ENCODE measurements around the gene FGF18.

The FGF18 gene

GRCh38 chr5:171469326-171469725 lies 49.9 kb downstream of the FGF18 start:
- Histone ChIP-seq H3K27ac (ENCODE audit: low read depth, low read length) (no peak overlapping the region), H3K9me3 (ENCODE audit: insufficient read depth, low read length) (no peaks in the 10 kb centered on the region), H3K4me3 (ENCODE audit: insufficient read depth, low read length, poor library complexity, severe bottlenecking) (no peak overlapping the region), H3K36me3 (ENCODE audit: low read length) (no peaks in the 10 kb centered on the region), H3K9ac (ENCODE audit: low read length) (no peak overlapping the region), H3K4me2 (ENCODE audit: low read depth, low read length, poor library complexity, severe bottlenecking) (no peak overlapping the region), H3K27me3 (ENCODE audit: low read length) (no peaks in the 10 kb centered on the region), H3K79me2 (ENCODE audit: insufficient read depth, low read length) (no peaks in the 10 kb centered on the region), H2AFZ (ENCODE audit: low read depth, low read length, severe bottlenecking) (no peak overlapping the region), H3K9me2 (replicated peaks; ENCODE audit: insufficient read depth, low read length) (no peaks in the 10 kb centered on the region), H3F3A (ENCODE audit: insufficient read depth) (no peaks in the 10 kb centered on the region), H4K20me1 (ENCODE audit: low read depth, low read length) (no peaks in the 10 kb centered on the region)
- TF ChIP-seq, protein P1, sequence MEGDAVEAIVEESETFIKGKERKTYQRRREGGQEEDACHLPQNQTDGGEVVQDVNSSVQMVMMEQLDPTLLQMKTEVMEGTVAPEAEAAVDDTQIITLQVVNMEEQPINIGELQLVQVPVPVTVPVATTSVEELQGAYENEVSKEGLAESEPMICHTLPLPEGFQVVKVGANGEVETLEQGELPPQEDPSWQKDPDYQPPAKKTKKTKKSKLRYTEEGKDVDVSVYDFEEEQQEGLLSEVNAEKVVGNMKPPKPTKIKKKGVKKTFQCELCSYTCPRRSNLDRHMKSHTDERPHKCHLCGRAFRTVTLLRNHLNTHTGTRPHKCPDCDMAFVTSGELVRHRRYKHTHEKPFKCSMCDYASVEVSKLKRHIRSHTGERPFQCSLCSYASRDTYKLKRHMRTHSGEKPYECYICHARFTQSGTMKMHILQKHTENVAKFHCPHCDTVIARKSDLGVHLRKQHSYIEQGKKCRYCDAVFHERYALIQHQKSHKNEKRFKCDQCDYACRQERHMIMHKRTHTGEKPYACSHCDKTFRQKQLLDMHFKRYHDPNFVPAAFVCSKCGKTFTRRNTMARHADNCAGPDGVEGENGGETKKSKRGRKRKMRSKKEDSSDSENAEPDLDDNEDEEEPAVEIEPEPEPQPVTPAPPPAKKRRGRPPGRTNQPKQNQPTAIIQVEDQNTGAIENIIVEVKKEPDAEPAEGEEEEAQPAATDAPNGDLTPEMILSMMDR (IDR thresholded peaks at IDR 0.05; ENCODE audit: insufficient read depth, low read length, poor library complexity, severe bottlenecking): no peak
- no peak for TF ChIP-seq EZH2phosphoT487 (conservative IDR thresholded peaks at IDR 0.05; ENCODE audit: low read length)

DNA sequence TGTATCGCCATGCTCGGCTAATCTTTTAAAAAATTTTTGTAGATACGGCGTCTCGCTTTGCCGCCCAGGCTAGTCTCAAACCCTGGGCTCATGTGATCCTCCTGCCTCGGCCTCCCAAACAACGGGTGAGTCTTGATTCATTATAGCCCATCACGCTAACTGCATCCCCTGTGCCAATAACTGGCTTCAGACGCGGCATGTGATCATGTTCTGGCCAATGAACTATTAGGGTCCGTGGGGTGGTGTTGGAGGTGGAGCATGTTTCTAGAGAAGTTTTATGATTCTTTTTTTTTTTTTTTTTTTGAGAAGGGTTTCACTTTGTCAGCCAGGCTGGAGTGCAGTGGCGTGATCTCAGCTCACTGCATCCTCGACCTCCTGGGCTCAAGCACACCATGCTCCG lies 51.0 kb downstream of the FGF18 start:
- Histone ChIP-seq H3K36me3 (ENCODE audit: low read length) (no peaks in the 10 kb centered on the region), H3F3A (ENCODE audit: insufficient read depth) (no peaks in the 10 kb centered on the region), H3K9me3 (ENCODE audit: insufficient read depth, low read length) (no peaks in the 10 kb centered on the region), H3K27me3 (ENCODE audit: low read length) (no peaks in the 10 kb centered on the region), H2AFZ (ENCODE audit: low read depth, low read length, severe bottlenecking) (no peak overlapping the region), H3K27ac (ENCODE audit: low read depth, low read length) (no peak overlapping the region), H3K79me2 (ENCODE audit: insufficient read depth, low read length) (no peaks in the 10 kb centered on the region), H3K4me3 (ENCODE audit: insufficient read depth, low read length, poor library complexity, severe bottlenecking) (no peak overlapping the region), H3K9me2 (replicated peaks; ENCODE audit: insufficient read depth, low read length) (no peaks in the 10 kb centered on the region), H3K4me2 (ENCODE audit: low read depth, low read length, poor library complexity, severe bottlenecking) (no peak overlapping the region), H4K20me1 (ENCODE audit: low read depth, low read length) (no peaks in the 10 kb centered on the region), H3K9ac (ENCODE audit: low read length) (no peak overlapping the region)
- TF ChIP-seq, protein P1 (IDR thresholded peaks at IDR 0.05; ENCODE audit: insufficient read depth, low read length, poor library complexity, severe bottlenecking): no peak
- TF ChIP-seq EZH2phosphoT487 (conservative IDR thresholded peaks at IDR 0.05; ENCODE audit: low read length): no peak

DNA sequence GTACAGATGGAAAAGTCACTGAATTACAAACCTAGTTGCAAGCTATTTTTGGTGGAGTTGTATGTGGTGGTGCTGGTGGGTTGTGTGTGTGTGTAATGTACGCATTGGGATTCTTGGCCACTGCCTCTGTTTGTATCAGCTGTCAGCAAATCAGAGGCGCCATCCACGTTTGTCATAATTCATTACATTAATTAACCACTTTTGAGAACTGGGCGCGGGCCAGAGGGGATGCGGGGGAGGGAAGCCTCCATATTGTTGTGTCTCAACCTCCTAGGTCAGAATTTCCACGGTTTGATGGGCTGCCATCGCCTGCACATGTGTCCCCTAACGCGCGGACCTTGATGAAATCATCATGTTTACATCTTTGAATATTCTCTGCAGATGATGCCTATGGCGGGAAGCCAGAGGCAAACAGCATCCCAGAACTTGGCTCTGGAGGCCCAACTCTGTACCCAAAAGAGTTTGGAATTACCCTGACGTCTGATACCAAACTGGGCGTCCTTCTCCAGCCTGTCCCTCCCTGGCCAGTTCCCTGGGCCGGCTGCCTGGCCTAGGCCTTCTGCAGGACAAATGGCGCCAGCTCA lies 54.9 kb downstream of the FGF18 start:
- Histone ChIP-seq H3K4me3 (ENCODE audit: insufficient read depth, low read length, poor library complexity, severe bottlenecking) (no peak overlapping the region), H3K4me2 (ENCODE audit: low read depth, low read length, poor library complexity, severe bottlenecking) (no peak overlapping the region), H2AFZ (ENCODE audit: low read depth, low read length, severe bottlenecking) (no peak overlapping the region), H3K79me2 (ENCODE audit: insufficient read depth, low read length) (no peaks in the 10 kb centered on the region), H3K27ac (ENCODE audit: low read depth, low read length) (no peak overlapping the region), H3K9ac (ENCODE audit: low read length) (no peak overlapping the region), H3F3A (ENCODE audit: insufficient read depth) (no peaks in the 10 kb centered on the region), H3K9me2 (replicated peaks; ENCODE audit: insufficient read depth, low read length) (no peaks in the 10 kb centered on the region), H3K36me3 (ENCODE audit: low read length) (no peaks in the 10 kb centered on the region), H3K9me3 (ENCODE audit: insufficient read depth, low read length) (no peaks in the 10 kb centered on the region), H4K20me1 (ENCODE audit: low read depth, low read length) (no peaks in the 10 kb centered on the region), H3K27me3 (ENCODE audit: low read length) (no peaks in the 10 kb centered on the region)
- no peak for TF ChIP-seq EZH2phosphoT487 (conservative IDR thresholded peaks at IDR 0.05; ENCODE audit: low read length)
- TF ChIP-seq, protein P1 (IDR thresholded peaks at IDR 0.05; ENCODE audit: insufficient read depth, low read length, poor library complexity, severe bottlenecking): no peak

Data from SU-DHL-6 (cell line).